H1 (cell line): Measurements from ENCODE around the gene CUX1.

ENCODE experiments used
- BCL11A ChIP-seq, 2 experiments: IDR thresholded peaks; one replicate each; pipeline ENCODE4 v1.6.1; 2011; ENCODE audit warnings: low read depth in 2 of 2, low read length in 2 of 2, mild to moderate bottlenecking in 2 of 2
- BRCA1 ChIP-seq: IDR thresholded peaks from 2 replicates; pipeline ENCODE4 v1.6.1; 2012; ENCODE audit warnings: low read depth, low read length, improper control_type of control experiment
- CTCF ChIP-seq, 3 experiments: IDR thresholded peaks; 1 replicate in 2 of 3; 2 replicates in 1 of 3; pipeline versions ENCODE4 v1.5.1 to v1.6.1; 2011; ENCODE audit warnings: low read length in 3 of 3, mild to moderate bottlenecking in 3 of 3, inconsistent platforms in 2 of 3, low read depth in 1 of 3, moderate library complexity in 1 of 3; ENCODE audit not compliant: insufficient read depth in 1 of 3; ENCODE audit errors: control extremely low read depth in 1 of 3
- EZH2 ChIP-seq: fragments of 200-600 bp; sonication (generic); IDR thresholded peaks from 2 replicates; pipeline ENCODE4 v1.7.1; 2012; ENCODE audit warnings: low read depth, mild to moderate bottlenecking, moderate library complexity, low read length, inconsistent platforms; ENCODE audit not compliant: severe bottlenecking
- GTF2F1 ChIP-seq: IDR thresholded peaks from 2 replicates; pipeline ENCODE4 v1.6.1; 2012; ENCODE audit warnings: low read depth, low read length, improper control_type of control experiment, borderline replicate concordance
- JUN ChIP-seq: IDR thresholded peaks from 2 replicates; pipeline ENCODE4 v1.6.1; 2011; ENCODE audit warnings: low read depth, mild to moderate bottlenecking, improper control_type of control experiment, low read length
- KDM4A ChIP-seq: IDR thresholded peaks from one replicate; pipeline ENCODE4 v1.7.1; 2012; ENCODE audit warnings: low read depth, mild to moderate bottlenecking, moderate library complexity, low read length, inconsistent platforms; ENCODE audit not compliant: severe bottlenecking
- POLR2A ChIP-seq, 2 experiments: IDR thresholded peaks; 1 replicate in 1 of 2; 2 replicates in 1 of 2; pipeline ENCODE4 v1.6.1; 2011; ENCODE audit warnings: low read depth in 2 of 2, low read length in 2 of 2, mild to moderate bottlenecking in 2 of 2; ENCODE audit errors: control extremely low read depth in 1 of 2
- RAD21 ChIP-seq, 2 experiments: IDR thresholded peaks in 1 of 2; conservative IDR thresholded peaks in 1 of 2; 2 replicates each; pipeline ENCODE4 v1.6.1; 2011; ENCODE audit warnings: low read depth in 2 of 2, low read length in 2 of 2, improper control_type of control experiment in 1 of 2, inconsistent platforms in 1 of 2, mild to moderate bottlenecking in 1 of 2, moderate library complexity in 1 of 2
- SIN3A ChIP-seq, 2 experiments: IDR thresholded peaks in 1 of 2; conservative IDR thresholded peaks in 1 of 2; 2 replicates each; pipeline ENCODE4 v1.6.1; 2011 to 2012; ENCODE audit warnings: low read length in 2 of 2, improper control_type of control experiment in 1 of 2, low read depth in 1 of 2, mild to moderate bottlenecking in 1 of 2
- TCF12 ChIP-seq: IDR thresholded peaks from 2 replicates; pipeline ENCODE4 v1.6.1; 2011; ENCODE audit warnings: low read depth, mild to moderate bottlenecking, low read length
- ZNF274 ChIP-seq: IDR thresholded peaks from 2 replicates; pipeline ENCODE4 v1.7.0; 2012; ENCODE audit warnings: low read length, borderline replicate concordance; ENCODE audit errors: extremely low read depth
- TF ChIP-seq, protein P1 (sequence below): IDR thresholded peaks from 2 replicates; pipeline ENCODE4 v1.6.1; 2012; ENCODE audit warnings: inconsistent platforms
- TF ChIP-seq, protein P2 (sequence below): IDR thresholded peaks from 2 replicates; pipeline ENCODE4 v1.6.1; 2011; ENCODE audit warnings: low read length, improper control_type of control experiment

- TF ChIP-seq CTCF (IDR thresholded peaks at IDR 0.05; ENCODE audit: control extremely low read depth in 1 of 3, insufficient read depth in 1 of 3, low read depth in 1 of 3, low read length in 3 of 3) (no peak), EZH2 (no peak), ZNF274 (no peak), JUN (no peak), SIN3A (conservative IDR thresholded peaks at IDR 0.05 in 1 of 2, IDR thresholded peaks at IDR 0.05 in 1 of 2; ENCODE audit: low read depth in 1 of 2, low read length in 2 of 2) (no peak), POLR2A (IDR thresholded peaks at IDR 0.05; ENCODE audit: control extremely low read depth in 1 of 2, low read depth in 2 of 2, low read length in 2 of 2) (no peak), KDM4A (no peak), RAD21 (IDR thresholded peaks at IDR 0.05 in 1 of 2, conservative IDR thresholded peaks at IDR 0.05 in 1 of 2; ENCODE audit: low read depth in 2 of 2, low read length in 2 of 2) (no peak), TCF12 (no peak), BRCA1 (no peak), GTF2F1 (no peak), BCL11A (IDR thresholded peaks at IDR 0.05; ENCODE audit: low read depth in 2 of 2, low read length in 2 of 2) (no peak)
- TF ChIP-seq, protein P1, sequence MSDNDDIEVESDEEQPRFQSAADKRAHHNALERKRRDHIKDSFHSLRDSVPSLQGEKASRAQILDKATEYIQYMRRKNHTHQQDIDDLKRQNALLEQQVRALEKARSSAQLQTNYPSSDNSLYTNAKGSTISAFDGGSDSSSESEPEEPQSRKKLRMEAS: no peak
- TF ChIP-seq, protein P2, sequence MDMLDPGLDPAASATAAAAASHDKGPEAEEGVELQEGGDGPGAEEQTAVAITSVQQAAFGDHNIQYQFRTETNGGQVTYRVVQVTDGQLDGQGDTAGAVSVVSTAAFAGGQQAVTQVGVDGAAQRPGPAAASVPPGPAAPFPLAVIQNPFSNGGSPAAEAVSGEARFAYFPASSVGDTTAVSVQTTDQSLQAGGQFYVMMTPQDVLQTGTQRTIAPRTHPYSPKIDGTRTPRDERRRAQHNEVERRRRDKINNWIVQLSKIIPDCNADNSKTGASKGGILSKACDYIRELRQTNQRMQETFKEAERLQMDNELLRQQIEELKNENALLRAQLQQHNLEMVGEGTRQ: no peak
Measured at GRCh38 chr7:101882005-101882421, 64.6 kb downstream of the CUX1 start.
